Heart right ventricle (tissue), 16 donors: ENCODE data around the gene PIAS4. TPM values are rescaled to one million over a fixed set of nuclear protein-coding genes. Genes with fewer than 3 reads are reported as not detected.

ENCODE experiments used
- ATAC-seq, 8 donors: fragments of 200-7000 bp; cut with Tn5 transposase; one replicate each; pipeline ENCODE4 v1.9.1; 2020; ENCODE audit warnings: mild to moderate bottlenecking in 8 of 8, moderate library complexity in 8 of 8, moderate number of reproducible peaks in 1 of 8
- DNase-seq, 2 donors: peaks; one replicate each; pipeline ENCODE4 v3.0.0-alpha.2; 2020
- H3K27ac ChIP-seq, 10 donors: fragments of 200-600 bp; sonication (generic) in 2 of 10; one replicate each; pipeline versions ENCODE4 v1.5.0 to v1.8.0; 2020 to 2022; ENCODE audit warnings: mild to moderate bottlenecking in 3 of 10
- H3K27me3 ChIP-seq, 7 donors: fragments of 200-600 bp; one replicate each; pipeline ENCODE4 v1.8.0; 2021 to 2022; ENCODE audit warnings: mild to moderate bottlenecking in 2 of 7
- H3K36me3 ChIP-seq, 9 donors: fragments of 200-600 bp; sonication (generic) in 1 of 9; one replicate each; pipeline versions ENCODE4 v1.5.0 to v1.8.0; 2020 to 2022; ENCODE audit warnings: mild to moderate bottlenecking in 2 of 9
- H3K4me1 ChIP-seq, 9 donors: fragments of 200-600 bp; sonication (generic) in 1 of 9; one replicate each; pipeline versions ENCODE4 v1.5.0 to v1.8.0; 2020 to 2022; ENCODE audit warnings: mild to moderate bottlenecking in 4 of 9
- H3K4me3 ChIP-seq, 10 donors: fragments of 200-600 bp; sonication (generic) in 2 of 10; one replicate each; pipeline versions ENCODE4 v1.5.0 to v1.8.0; 2020 to 2022; ENCODE audit warnings: mild to moderate bottlenecking in 7 of 10, moderate library complexity in 2 of 10
- H3K9me3 ChIP-seq, 11 donors: fragments of 200-600 bp in 10 of 11; sonication (generic) in 2 of 11; one replicate each; pipeline versions ENCODE4 v1.5.0 to v1.8.0; 2013 to 2022; ENCODE audit warnings: mild to moderate bottlenecking in 2 of 11, control low read depth in 1 of 11, moderate library complexity in 1 of 11
- WGBS, 2 donors: extraction: QIAGEN DNeasy Blood & Tissue Kit; methylation state at CpG; one replicate each; pipeline ENCODE4 v1.1.7; 2013; ENCODE audit warnings: inconsistent platforms in 1 of 2; 5-methylcytosine and 5-hydroxymethylcytosine counted together
- intact Hi-C, 10 donors: fragments of 100-400 bp; cut with DNase I; formaldehyde crosslinking; loops; one replicate each; pipeline versions ENCODE4 v1.11.1 to v1.14.2; 2022
- polyA plus RNA-seq, 2 donors: library from polyadenylated mRNA; stranded (reverse); fragments of 200-250 nt; gene quantifications; one replicate each; pipeline ENCODE4 v1.2.3, GENCODE V29; 2013
- total RNA-seq, 10 donors: library from RNA; stranded (reverse); fragmentation: NEBNext Ultra II Directional in 3 of 10; extraction: Animal tissue kit (Norgen Biotek cat#: 25700) in 3 of 10; gene quantifications; one replicate each; pipeline versions ENCODE4 v1.2.1 to v1.2.4, GENCODE V29; 2021 to 2023
- TF ChIP-seq, protein P1 (sequence below), 9 donors: fragments of 200-600 bp; sonication (generic) in 2 of 9; IDR thresholded peaks; one replicate each; pipeline versions ENCODE4 v1.5.0 to v1.8.0; 2021 to 2022; ENCODE audit warnings: antibody characterized with exemption in 9 of 9, mild to moderate bottlenecking in 5 of 9, moderate library complexity in 1 of 9
- donor health status: Arrhythmogenic right ventricular cardiomyopathy.
- donor health status: ischemic (EF 13 %, LVEDD 7.1; RV severe dilation, severe dysfunction).
- donor health status: healthy with polysubstance abuse.
- donor health status: DM: no; HTN: yes; CAD: no.
- donor health status: DM: no; HTN: no; CAD: no.
- donor health status: ischemic (EF 25% LVEDD 6.9; RV normal size, moderate dysfunction).
- donor health status: ischemic (EF 25% LVEDD 5.7; RV mildly dilated, moderate dysfunction).
- donor health status: healthy.
- donor health status: DM: yes; HTN: yes; CAD: no.
- donor health status: Ischemic cardiomyopathy.
- donor health status: ischemic (EF 35%, LVEDD 5.7; RV mildly dilated, moderate dysfunction).
- donor health status: nonischemic (EF 11% LVEDD 7.7; RV severe dilation, severe dysfunction).
- donor health status: DM: yes; HTN: yes; CAD: no.
- donor health status: PGD.
- donor health status: ischemic (EF 29% LVEDD 5.4; RV normal size, mild dysfunction).
- donor health status: nonischemic (EF 23%, LVEDD 6.1; RV moderate dilation, normal function).

Gene PIAS4
- total and polyA plus RNA-seq, 12 donors = 8.5 to 22.8 (median 13.4) TPM

DNA sequence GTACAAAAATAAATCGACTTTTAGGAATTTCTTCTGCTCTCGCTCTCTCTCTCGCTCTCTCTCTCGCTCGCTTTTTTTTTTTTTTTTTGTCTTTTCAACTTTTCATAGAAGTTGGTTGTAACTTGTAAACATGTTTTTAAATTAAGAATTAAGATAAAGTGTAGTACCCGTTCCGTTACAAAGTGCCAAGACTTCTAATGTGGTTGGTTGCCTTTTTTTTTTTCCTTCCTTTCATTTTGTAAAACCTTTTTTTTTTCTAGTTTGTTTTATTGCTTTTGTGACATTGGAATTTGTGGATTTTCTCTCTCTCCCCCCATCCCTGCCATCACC, 38.8 kb downstream of the PIAS4 start:
- Histone ChIP-seq H3K4me1 (peaks cover 0 to 44% (median 24%) of the 10 kb centered on the region in 9 donors), H3K36me3 (peaks cover 0 to 79% (median 17%) of the 10 kb centered on the region in 9 donors), H3K4me3 (no peak overlapping the region), H3K27ac (no peak overlapping the region), H3K27me3 (no peaks in the 10 kb centered on the region), H3K9me3 (no peaks in the 10 kb centered on the region)
- DNase-seq = no peak
- ATAC-seq = no peak
- 82 to 84% methylated on average over 7 of the region's 7 CpGs for WGBS, 2 donors
- TF ChIP-seq, protein P1, sequence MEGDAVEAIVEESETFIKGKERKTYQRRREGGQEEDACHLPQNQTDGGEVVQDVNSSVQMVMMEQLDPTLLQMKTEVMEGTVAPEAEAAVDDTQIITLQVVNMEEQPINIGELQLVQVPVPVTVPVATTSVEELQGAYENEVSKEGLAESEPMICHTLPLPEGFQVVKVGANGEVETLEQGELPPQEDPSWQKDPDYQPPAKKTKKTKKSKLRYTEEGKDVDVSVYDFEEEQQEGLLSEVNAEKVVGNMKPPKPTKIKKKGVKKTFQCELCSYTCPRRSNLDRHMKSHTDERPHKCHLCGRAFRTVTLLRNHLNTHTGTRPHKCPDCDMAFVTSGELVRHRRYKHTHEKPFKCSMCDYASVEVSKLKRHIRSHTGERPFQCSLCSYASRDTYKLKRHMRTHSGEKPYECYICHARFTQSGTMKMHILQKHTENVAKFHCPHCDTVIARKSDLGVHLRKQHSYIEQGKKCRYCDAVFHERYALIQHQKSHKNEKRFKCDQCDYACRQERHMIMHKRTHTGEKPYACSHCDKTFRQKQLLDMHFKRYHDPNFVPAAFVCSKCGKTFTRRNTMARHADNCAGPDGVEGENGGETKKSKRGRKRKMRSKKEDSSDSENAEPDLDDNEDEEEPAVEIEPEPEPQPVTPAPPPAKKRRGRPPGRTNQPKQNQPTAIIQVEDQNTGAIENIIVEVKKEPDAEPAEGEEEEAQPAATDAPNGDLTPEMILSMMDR (IDR thresholded peaks at IDR 0.05) = no peak
- intact Hi-C loops = no loop called here

DNA sequence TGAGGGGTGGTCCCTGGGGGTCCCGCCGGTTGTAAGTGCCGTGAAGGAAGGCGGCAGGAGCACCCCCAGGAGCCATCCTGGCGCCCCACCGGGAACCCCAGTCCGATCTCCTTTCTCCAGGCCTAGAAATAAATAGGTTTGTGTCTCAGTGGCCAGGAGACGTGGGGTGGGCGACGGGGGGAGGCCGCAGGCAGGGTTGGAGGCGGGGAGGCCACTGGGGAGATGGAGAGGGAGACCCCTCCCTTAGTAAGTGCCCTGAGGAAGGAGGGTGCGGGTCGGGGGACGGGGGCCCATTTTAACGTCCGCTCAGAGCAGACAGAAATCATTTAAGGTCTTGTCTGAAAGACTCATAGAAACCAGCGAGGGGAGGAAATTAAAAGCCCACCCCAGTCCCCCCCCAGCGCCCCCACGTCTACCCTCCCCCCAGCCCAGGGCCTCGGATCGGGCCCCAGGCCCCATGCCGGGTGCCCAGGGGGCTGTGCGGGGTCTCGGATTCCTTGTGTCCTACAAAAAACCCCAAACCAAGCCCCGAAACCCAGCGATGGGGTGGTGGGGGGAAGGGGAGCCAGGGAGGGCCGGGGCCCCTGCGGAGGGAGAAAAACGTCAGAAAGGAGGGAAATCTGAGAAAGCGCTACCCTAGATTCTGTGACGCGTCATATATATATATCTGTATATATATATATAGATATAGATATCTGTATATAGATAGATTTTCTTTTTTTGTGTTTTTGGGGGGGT, 39.6 kb downstream of the PIAS4 start:
- Histone ChIP-seq H3K4me1 (peaks cover 3 to 49% (median 28%) of the 10 kb centered on the region in 9 donors), H3K9me3 (no peaks in the 10 kb centered on the region), H3K27ac (no peak overlapping the region), H3K36me3 (peaks cover 0 to 79% (median 12%) of the 10 kb centered on the region in 9 donors), H3K4me3 (no peak overlapping the region), H3K27me3 (no peaks in the 10 kb centered on the region)
- no peak for DNase-seq
- intact Hi-C loops = no loop called here
- no peak for ATAC-seq
- 88 to 90% methylated on average over 33 of the region's 33 CpGs for WGBS, 2 donors
- TF ChIP-seq, protein P1 (IDR thresholded peaks at IDR 0.05) = no peak

DNA sequence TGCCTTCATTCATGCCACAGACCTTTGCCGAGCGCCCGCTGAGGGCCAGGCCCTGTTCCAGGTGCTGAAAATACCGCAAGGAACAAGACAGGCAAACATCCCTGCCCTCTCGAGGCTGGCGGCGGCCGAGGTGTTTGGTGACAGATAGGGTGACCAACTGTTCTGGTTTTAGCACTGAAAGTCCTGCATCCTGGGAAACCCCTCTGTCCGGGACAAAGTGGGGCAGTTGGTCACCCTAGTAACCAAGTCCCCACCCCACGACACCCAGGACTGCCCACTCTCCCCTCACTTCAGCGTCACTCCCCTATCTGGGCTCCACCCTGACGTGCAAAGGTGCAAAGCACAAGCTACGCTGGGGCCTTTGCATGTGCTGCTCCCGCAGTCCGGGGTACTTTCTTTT, 41.9 kb downstream of the PIAS4 start:
- ATAC-seq = peak in 6 of 8 donors; percentile 38 to 89 (median 68)
- Histone ChIP-seq H3K27ac (peak overlapping the region in 5 of 10 donors; percentile 4 to 53 (median 25)), H3K4me3 (no peak overlapping the region), H3K4me1 (peaks cover 14 to 52% (median 35%) of the 10 kb centered on the region in 9 donors), H3K36me3 (peaks cover 0 to 96% (median 33%) of the 10 kb centered on the region in 9 donors), H3K27me3 (no peaks in the 10 kb centered on the region), H3K9me3 (no peaks in the 10 kb centered on the region)
- 51 to 55% methylated on average over 15 of the region's 15 CpGs for WGBS, 2 donors
- DNase-seq = peak; percentile 60 to 68
- intact Hi-C loops = no loop called here
- TF ChIP-seq, protein P1 (IDR thresholded peaks at IDR 0.05) = peak in 1 of 9 donors; percentile 7

DNA sequence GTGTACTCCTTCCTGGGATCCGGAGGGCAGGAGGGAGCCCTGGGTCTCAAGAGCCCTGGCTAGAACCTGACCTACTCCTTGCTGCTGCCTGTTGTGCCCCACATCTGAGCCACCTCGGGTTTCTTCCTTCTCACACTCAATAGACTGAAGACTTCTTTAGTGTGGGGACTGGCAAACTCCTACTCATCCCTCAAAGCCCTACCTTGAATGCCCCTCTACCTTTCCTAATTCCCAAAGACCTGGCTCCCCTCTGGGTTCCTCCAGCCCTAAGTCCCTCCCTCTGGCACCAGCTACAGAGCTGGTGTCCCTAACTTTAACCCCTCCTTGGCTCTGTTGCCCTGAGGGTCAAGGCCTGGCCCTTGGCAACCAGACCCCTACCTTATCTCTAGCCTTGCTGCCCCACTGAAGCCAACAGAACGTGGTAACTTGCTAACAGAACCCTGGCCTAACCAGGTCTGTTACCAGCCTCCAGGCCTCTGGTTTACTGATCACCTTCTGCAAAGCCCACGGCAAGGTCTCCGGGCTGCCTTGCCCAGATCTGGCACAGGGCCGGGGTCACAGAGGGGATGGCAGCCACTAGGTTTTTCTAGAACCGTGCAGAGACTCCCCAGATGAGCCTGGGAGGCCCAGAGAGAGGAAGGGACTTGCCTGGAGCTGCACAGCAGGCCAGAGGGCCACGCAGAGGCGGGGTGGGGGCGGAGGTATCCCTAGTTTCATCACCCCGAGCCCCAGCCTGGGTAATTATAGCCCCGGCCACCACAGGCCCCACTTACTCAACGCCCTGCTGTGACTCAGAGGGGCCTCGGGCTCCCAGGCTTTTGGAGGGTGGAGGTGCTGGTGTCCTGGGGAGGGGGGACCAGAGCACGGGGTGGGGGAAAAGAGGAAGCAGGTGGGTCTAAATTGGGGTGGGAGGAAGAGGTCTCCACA, 43.9 kb downstream of the PIAS4 start:
- Histone ChIP-seq H3K4me3 (no peak overlapping the region), H3K27me3 (no peaks in the 10 kb centered on the region), H3K9me3 (no peaks in the 10 kb centered on the region), H3K36me3 (peaks cover 0 to 95% (median 35%) of the 10 kb centered on the region in 9 donors), H3K27ac (peak overlapping the region in 9 of 10 donors; percentile 35 to 82 (median 71)), H3K4me1 (peaks cover 14 to 52% (median 35%) of the 10 kb centered on the region in 9 donors)
- no peak for DNase-seq
- ATAC-seq = peak in 2 of 8 donors; percentile 12 to 36
- TF ChIP-seq, protein P1 (IDR thresholded peaks at IDR 0.05) = no peak
- WGBS, 2 donors = 85 to 86% methylated on average over 15 of the region's 15 CpGs
- intact Hi-C loops = no loop called here
